Esophagus squamous epithelium (tissue), 4 donors: ENCODE measurements around the gene IFNK.

Experiments used
- POLR2A ChIP-seq, 4 donors: fragments of 450-650 bp; IDR thresholded peaks; one replicate each; pipeline ENCODE4 v1.6.1; 2017; ENCODE audit warnings: antibody characterized with exemption in 4 of 4, mild to moderate bottlenecking in 4 of 4, moderate library complexity in 3 of 4
- TF ChIP-seq, protein P1 (sequence below), 6 experiments: fragments of 450-650 bp in 4 of 6; fragments of 200-600 bp in 2 of 6; sonication (generic) in 2 of 6; IDR thresholded peaks; one replicate each; pipeline ENCODE4 v1.5.1; 2016 to 2019; ENCODE audit warnings: antibody characterized with exemption in 6 of 6, mild to moderate bottlenecking in 4 of 6, moderate library complexity in 4 of 6

DNA sequence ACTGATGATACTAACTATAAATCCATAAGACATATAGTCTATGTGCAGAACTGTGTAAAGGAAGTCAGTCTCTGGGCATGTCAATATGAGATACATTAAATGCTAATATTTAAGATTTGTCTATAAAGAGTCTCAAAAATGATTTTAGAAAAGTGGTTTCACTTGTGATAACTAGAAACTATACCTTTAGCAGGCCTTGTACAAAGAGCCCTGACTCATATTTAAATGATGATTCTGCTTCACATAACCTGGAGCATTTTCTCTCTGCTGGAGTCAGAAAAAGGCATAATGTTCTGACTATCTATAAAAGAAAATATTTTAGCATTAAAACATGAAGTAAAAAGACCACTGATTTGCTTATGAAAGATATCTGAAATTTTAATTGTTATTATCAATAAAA, 34.2 kb downstream of the IFNK start:
- TF ChIP-seq, protein P1, sequence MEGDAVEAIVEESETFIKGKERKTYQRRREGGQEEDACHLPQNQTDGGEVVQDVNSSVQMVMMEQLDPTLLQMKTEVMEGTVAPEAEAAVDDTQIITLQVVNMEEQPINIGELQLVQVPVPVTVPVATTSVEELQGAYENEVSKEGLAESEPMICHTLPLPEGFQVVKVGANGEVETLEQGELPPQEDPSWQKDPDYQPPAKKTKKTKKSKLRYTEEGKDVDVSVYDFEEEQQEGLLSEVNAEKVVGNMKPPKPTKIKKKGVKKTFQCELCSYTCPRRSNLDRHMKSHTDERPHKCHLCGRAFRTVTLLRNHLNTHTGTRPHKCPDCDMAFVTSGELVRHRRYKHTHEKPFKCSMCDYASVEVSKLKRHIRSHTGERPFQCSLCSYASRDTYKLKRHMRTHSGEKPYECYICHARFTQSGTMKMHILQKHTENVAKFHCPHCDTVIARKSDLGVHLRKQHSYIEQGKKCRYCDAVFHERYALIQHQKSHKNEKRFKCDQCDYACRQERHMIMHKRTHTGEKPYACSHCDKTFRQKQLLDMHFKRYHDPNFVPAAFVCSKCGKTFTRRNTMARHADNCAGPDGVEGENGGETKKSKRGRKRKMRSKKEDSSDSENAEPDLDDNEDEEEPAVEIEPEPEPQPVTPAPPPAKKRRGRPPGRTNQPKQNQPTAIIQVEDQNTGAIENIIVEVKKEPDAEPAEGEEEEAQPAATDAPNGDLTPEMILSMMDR (IDR thresholded peaks at IDR 0.05), result no peak
- TF ChIP-seq POLR2A (IDR thresholded peaks at IDR 0.05), result no peak
